GM19324 (cell line): ENCODE measurements around the gene CADM3.

Experiments used
- ATAC-seq: cut with Tn5 transposase; IDR thresholded peaks from one replicate; pipeline ENCODE4 v1.9.1; 2021; ENCODE audit warnings: mild to moderate bottlenecking, moderate library complexity; ENCODE audit not compliant: unreplicated experiment, low FRiP score

The CADM3 gene

GRCh38 chr1:159248311-159248710, 76.9 kb downstream of the CADM3 start:
- ATAC-seq = no peak

- ATAC-seq = no peak
These were observed 79.3 kb downstream of the CADM3 start for GRCh38 chr1:159250638-159251216.
